ENCODE data around the gene GARIN5A. TPM values are rescaled to one million over a fixed set of nuclear protein-coding genes. Genes with fewer than 3 reads are reported as not detected.

The GARIN5A gene
- total and polyA plus RNA-seq, 2 of the 8 experiments (the other 6 are each of a cell fraction or from before 2014, with no cell fraction given), result 9.1 to 18.5 TPM

DNA sequence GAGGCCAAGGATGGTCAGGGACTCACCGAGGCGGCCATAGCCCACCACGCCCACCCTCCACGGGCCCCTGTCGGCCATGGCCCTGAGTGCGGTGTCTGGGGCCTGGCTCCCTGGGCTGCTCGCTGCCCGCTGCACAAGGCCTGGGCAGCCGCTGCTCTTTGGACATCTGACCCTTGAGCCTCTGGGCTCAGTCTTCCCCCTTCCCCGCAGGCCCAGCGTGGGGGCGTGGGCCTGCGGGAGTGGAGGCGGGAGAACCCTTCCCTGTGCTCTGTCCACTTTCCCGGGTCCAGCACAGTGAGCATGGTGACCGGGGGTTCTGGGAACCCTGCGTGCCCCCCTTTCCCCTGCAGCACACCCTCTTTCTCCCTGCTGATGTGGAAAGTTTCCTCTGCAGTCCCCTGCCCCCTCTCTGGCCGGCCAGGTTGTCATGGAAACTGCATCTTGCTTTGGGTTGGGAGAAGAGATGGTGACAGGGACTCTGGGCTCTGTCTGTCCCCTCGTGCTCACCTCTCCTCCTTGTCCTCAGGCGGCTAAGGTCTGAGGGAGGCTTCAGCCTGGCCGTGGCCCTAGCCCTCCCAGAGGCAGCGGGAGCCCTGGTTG is 37.2 kb upstream of the GARIN5A start, which contains the start of gene ASPDH:
Gene ASPDH, minus strand, starts transcription at position 168 of the 600 bp plus-strand sequence. Its CDS starts 90 bp downstream, at position 78.
- H3K9ac ChIP-seq (replicated peaks in 1 of 4; ENCODE audit: extremely low read depth in 1 of 4, low read depth in 3 of 4, low read length in 3 of 4), result no peak within 1 kb of the TSS; a peak in 1 of 7 replicates
- TF ChIP-seq YY1 (IDR thresholded peaks at IDR 0.05; ENCODE audit: low read depth, low read length) (no peak), EP300 (IDR thresholded peaks at IDR 0.05; ENCODE audit: borderline replicate concordance in 1 of 2, low read depth in 2 of 2, low read length in 2 of 2) (no peak), EGR1 (IDR thresholded peaks at IDR 0.05; ENCODE audit: borderline replicate concordance, low read depth, low read length) (no peak), ASH2L (IDR thresholded peaks at IDR 0.05; ENCODE audit: low read length) (no peak), PHF8 (conservative IDR thresholded peaks at IDR 0.05; ENCODE audit: low read depth, low read length) (no peak), POU5F1 (IDR thresholded peaks at IDR 0.05; ENCODE audit: low read depth, low read length) (no peak), GTF2F1 (IDR thresholded peaks at IDR 0.05; ENCODE audit: borderline replicate concordance, low read depth, low read length) (no peak), POLR2A (IDR thresholded peaks at IDR 0.05; ENCODE audit: control extremely low read depth in 1 of 2, low read depth in 2 of 2, low read length in 2 of 2) (no peak)
- TF ChIP-seq, protein P1, sequence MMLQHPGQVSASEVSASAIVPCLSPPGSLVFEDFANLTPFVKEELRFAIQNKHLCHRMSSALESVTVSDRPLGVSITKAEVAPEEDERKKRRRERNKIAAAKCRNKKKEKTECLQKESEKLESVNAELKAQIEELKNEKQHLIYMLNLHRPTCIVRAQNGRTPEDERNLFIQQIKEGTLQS (IDR thresholded peaks at IDR 0.05; ENCODE audit: insufficient read depth, low read depth, low read length), result no peak
- TF ChIP-seq, protein P2, sequence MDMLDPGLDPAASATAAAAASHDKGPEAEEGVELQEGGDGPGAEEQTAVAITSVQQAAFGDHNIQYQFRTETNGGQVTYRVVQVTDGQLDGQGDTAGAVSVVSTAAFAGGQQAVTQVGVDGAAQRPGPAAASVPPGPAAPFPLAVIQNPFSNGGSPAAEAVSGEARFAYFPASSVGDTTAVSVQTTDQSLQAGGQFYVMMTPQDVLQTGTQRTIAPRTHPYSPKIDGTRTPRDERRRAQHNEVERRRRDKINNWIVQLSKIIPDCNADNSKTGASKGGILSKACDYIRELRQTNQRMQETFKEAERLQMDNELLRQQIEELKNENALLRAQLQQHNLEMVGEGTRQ (IDR thresholded peaks at IDR 0.05; ENCODE audit: low read length), result no peak
- TF ChIP-seq, protein P3, sequence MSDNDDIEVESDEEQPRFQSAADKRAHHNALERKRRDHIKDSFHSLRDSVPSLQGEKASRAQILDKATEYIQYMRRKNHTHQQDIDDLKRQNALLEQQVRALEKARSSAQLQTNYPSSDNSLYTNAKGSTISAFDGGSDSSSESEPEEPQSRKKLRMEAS (IDR thresholded peaks at IDR 0.05), result no peak

More for the DNA sequence above, 37.2 kb upstream of the GARIN5A start, which contains the start of gene ASPDH:
- Histone ChIP-seq H3K4me1 (replicated peaks in 1 of 4; ENCODE audit: control insufficient read depth in 3 of 4, insufficient read depth in 4 of 4, low read length in 3 of 4) (peaks cover 0 to 6% (median 4%) of the 10 kb centered on the region in 4 experiments; a peak in 4 of 7 replicates), H3K79me2 (ENCODE audit: control insufficient read depth in 1 of 2, insufficient read depth in 2 of 2, low read length in 2 of 2) (no peaks in the 10 kb centered on the region), H2BK12ac (ENCODE audit: low read depth, low read length) (no peak within 1 kb of the TSS), H3K27me3 (replicated peaks in 1 of 4; ENCODE audit: control insufficient read depth in 3 of 4, extremely low read depth in 1 of 4, insufficient read depth in 3 of 4, low read length in 3 of 4) (peaks cover 0 to 15% (median 10%) of the 10 kb centered on the region in 4 experiments; a peak in 6 of 7 replicates), H3K9me3 (ENCODE audit: insufficient read depth in 2 of 2, low read depth in 1 of 2, low read length in 1 of 2) (no peaks in the 10 kb centered on the region; a peak in 1 of 4 replicates), H2BK120ac (replicated peaks; ENCODE audit: low read depth, low read length) (no peak within 1 kb of the TSS), H3K18ac (ENCODE audit: extremely low read depth, low read length) (no peak within 1 kb of the TSS), H2BK20ac (ENCODE audit: low read length) (no peak within 1 kb of the TSS), H3K27ac (ENCODE audit: low read depth, low read length) (no peak within 1 kb of the TSS), H3K36me3 (ENCODE audit: control insufficient read depth in 2 of 4, insufficient read depth in 4 of 4, low read length in 3 of 4) (peaks cover 0 to 15% (median 0%) of the 10 kb centered on the region in 4 experiments; a peak in 2 of 8 replicates), H3K4me2 (ENCODE audit: insufficient read depth in 1 of 2, low read depth in 2 of 2, low read length in 2 of 2) (no peak within 1 kb of the TSS), H4K5ac (ENCODE audit: insufficient read length, low read depth, low read length) (no peak within 1 kb of the TSS), H3K79me1 (ENCODE audit: low read depth, low read length) (no peaks in the 10 kb centered on the region), H3K56ac (replicated peaks; ENCODE audit: insufficient read length, low read depth, low read length) (no peak within 1 kb of the TSS), H2BK5ac (ENCODE audit: low read depth, low read length) (no peak within 1 kb of the TSS), H2BK15ac (ENCODE audit: low read length) (no peak within 1 kb of the TSS), H2AK5ac (ENCODE audit: low read depth, low read length) (no peak within 1 kb of the TSS), H3K4ac (replicated peaks; ENCODE audit: insufficient read length, low read depth, low read length) (no peak within 1 kb of the TSS), H3K14ac (ENCODE audit: insufficient read length) (no peak within 1 kb of the TSS), H3K4me3 (ENCODE audit: extremely low read depth in 1 of 4, insufficient read depth in 2 of 4, low read depth in 3 of 4, low read length in 4 of 4) (no peak within 1 kb of the TSS), H4K20me1 (replicated peaks in 1 of 2; ENCODE audit: control insufficient read depth in 1 of 2, insufficient read depth in 2 of 2, low read length in 2 of 2) (peaks cover 1 to 7% of the 10 kb centered on the region in 2 experiments), H2AFZ (ENCODE audit: low read length) (no peak within 1 kb of the TSS), H3K23me2 (ENCODE audit: low read depth, low read length) (no peaks in the 10 kb centered on the region; the same call in 1 of the 2 replicates), H3K23ac (ENCODE audit: insufficient read length) (no peak within 1 kb of the TSS), H4K8ac (ENCODE audit: extremely low read depth, insufficient read depth, low read length) (peak within 1 kb of the TSS; percentile 43; the same call in 1 of the 2 replicates), H4K91ac (replicated peaks; ENCODE audit: insufficient read length, low read length) (no peak within 1 kb of the TSS)
- FAIRE-seq (no peak), DNase-seq (ENCODE audit: low read depth in 1 of 2, low spot score in 2 of 2) (no peak)
- POLR2A ChIA-PET (ENCODE audit: partially characterized antibody), result interaction anchor here (1.3 kb wide), 1 partner anchor 280 kb away, joined by 3 read pairs; no protein-coding TSS in a partner anchor
- CTCF ChIA-PET (ENCODE audit: partially characterized antibody), result interaction anchor here (0.6 to 19.3 kb wide), 3 partner anchors 24 to 161 kb away, joined by 3 to 206 read pairs (median 4); no protein-coding TSS in a partner anchor
- 81% methylated on average over 17 of the region's 22 CpGs; no CpG with 5 or more reads in 1 of the 2 experiments for WGBS, 2 experiments (ENCODE audit: extremely low coverage in 1 of 2, insufficient coverage in 1 of 2, insufficient read length in 1 of 2, insufficient replicate concordance in 2 of 2, low coverage in 1 of 2, low lambda C conversion rate in 2 of 2, missing lambda C conversion rate in 1 of 2)
